Measurements from ENCODE around the gene PLXNA2.

Gene PLXNA2

GRCh38 chr1:208243967-208244916 lies at the start of gene PLXNA2:
Gene PLXNA2, minus strand, starts transcription at chr1:208244384. Its CDS starts 26,462 bp downstream, at chr1:208217922.
- peak; percentile 89 for DNase-seq

GRCh38 chr1:208292908-208293307 lies 48.7 kb upstream of the PLXNA2 start:
- DNase-seq, result no peak

- no peak for DNase-seq
Observed at GRCh38 chr1:208291923-208292711, 47.9 kb upstream of the PLXNA2 start.

- DNase-seq, result no peak
Observed at GRCh38 chr1:208291129-208291528, 46.9 kb upstream of the PLXNA2 start.

- no peak for DNase-seq
Observed at GRCh38 chr1:208289716-208290115, 45.5 kb upstream of the PLXNA2 start.

- DNase-seq, result no peak
Observed at GRCh38 chr1:208288495-208288894, 44.3 kb upstream of the PLXNA2 start.

GRCh38 chr1:208280681-208281450 lies 36.7 kb upstream of the PLXNA2 start:
- no peak for DNase-seq

- no peak for DNase-seq
Observed at GRCh38 chr1:208279826-208280588, 35.8 kb upstream of the PLXNA2 start.

- DNase-seq, result no peak
Observed at GRCh38 chr1:208278638-208279037, 34.5 kb upstream of the PLXNA2 start.

- DNase-seq, result no peak
Observed at GRCh38 chr1:208276757-208277435, 32.7 kb upstream of the PLXNA2 start.

GRCh38 chr1:208275083-208275482 lies 30.9 kb upstream of the PLXNA2 start:
- no peak for DNase-seq

GRCh38 chr1:208273386-208274017 lies 29.3 kb upstream of the PLXNA2 start:
- DNase-seq, result no peak

GRCh38 chr1:208272713-208273112 lies 28.5 kb upstream of the PLXNA2 start:
- DNase-seq, result no peak

GRCh38 chr1:208272311-208272710 lies 28.1 kb upstream of the PLXNA2 start:
- DNase-seq, result no peak

GRCh38 chr1:208271236-208271635 lies 27.1 kb upstream of the PLXNA2 start:
- no peak for DNase-seq

GRCh38 chr1:208270651-208271141 lies 26.5 kb upstream of the PLXNA2 start:
- no peak for DNase-seq

GRCh38 chr1:208269338-208269666 lies 25.1 kb upstream of the PLXNA2 start:
- no peak for DNase-seq

GRCh38 chr1:208268541-208269337 lies 24.6 kb upstream of the PLXNA2 start:
- DNase-seq, result no peak

- DNase-seq, result no peak
Observed at GRCh38 chr1:208265525-208265924, 21.3 kb upstream of the PLXNA2 start.

- DNase-seq, result no peak
Observed at GRCh38 chr1:208265122-208265469, 20.9 kb upstream of the PLXNA2 start.

Data from NCI-H510A (cell line).